ENCODE results near the gene HOXA6.

The HOXA6 gene

GRCh38 chr7:27111042-27111750 is 36.4 kb downstream of the HOXA6 start:
- TF ChIP-seq CTCF (IDR thresholded peaks at IDR 0.05; ENCODE audit: low read depth, low read length), result no peak

GRCh38 chr7:27110186-27111031 is 37.2 kb downstream of the HOXA6 start:
- H3K4me3 ChIP-seq (ENCODE audit: low read depth, low read length), result peak overlapping the region; percentile 65
- no peak for TF ChIP-seq CTCF (IDR thresholded peaks at IDR 0.05; ENCODE audit: low read depth, low read length)

More at GRCh38 chr7:27111042-27111750, 36.4 kb downstream of the HOXA6 start:
- peak overlapping the region; percentile 65 for H3K4me3 ChIP-seq (ENCODE audit: low read depth, low read length)

GRCh38 chr7:27109466-27110185 is 37.9 kb downstream of the HOXA6 start:
- H3K4me3 ChIP-seq (ENCODE audit: low read depth, low read length), result no peak overlapping the region; the same call in 1 of the 2 replicates
- TF ChIP-seq CTCF (IDR thresholded peaks at IDR 0.05; ENCODE audit: low read depth, low read length), result no peak

- peak overlapping the region; percentile 59 for H3K4me3 ChIP-seq (ENCODE audit: low read depth, low read length)
- no peak for TF ChIP-seq CTCF (IDR thresholded peaks at IDR 0.05; ENCODE audit: low read depth, low read length)
Observed at GRCh38 chr7:27108390-27109127, 39.0 kb downstream of the HOXA6 start.

GRCh38 chr7:27107391-27108381 is 39.9 kb downstream of the HOXA6 start:
- H3K4me3 ChIP-seq (ENCODE audit: low read depth, low read length), result peak overlapping the region; percentile 59
- TF ChIP-seq CTCF (IDR thresholded peaks at IDR 0.05; ENCODE audit: low read depth, low read length), result no peak

GRCh38 chr7:27106901-27107240 is 40.7 kb downstream of the HOXA6 start:
- TF ChIP-seq CTCF (IDR thresholded peaks at IDR 0.05; ENCODE audit: low read depth, low read length), result no peak
- peak overlapping the region; percentile 59 for H3K4me3 ChIP-seq (ENCODE audit: low read depth, low read length)

All from WI38 (cell line).